HG02981 (cell line): ENCODE measurements around the gene CARMIL1.

ENCODE experiments used
- ATAC-seq: cut with Tn5 transposase; IDR thresholded peaks from one replicate; pipeline ENCODE4 v1.9.1; 2021; ENCODE audit warnings: mild to moderate bottlenecking, moderate library complexity; ENCODE audit not compliant: unreplicated experiment

Gene CARMIL1

GRCh38 chr6:25332655-25333071 is 53.5 kb downstream of the CARMIL1 start:
- peak; percentile 49 for ATAC-seq

GRCh38 chr6:25333471-25333870 is 54.3 kb downstream of the CARMIL1 start:
- ATAC-seq = no peak

- ATAC-seq = no peak
Observed at GRCh38 chr6:25334793-25335192, 55.6 kb downstream of the CARMIL1 start.

GRCh38 chr6:25336996-25337395 is 57.8 kb downstream of the CARMIL1 start:
- ATAC-seq = no peak

GRCh38 chr6:25337431-25337830 is 58.3 kb downstream of the CARMIL1 start:
- ATAC-seq = no peak

GRCh38 chr6:25340431-25341202 is 61.4 kb downstream of the CARMIL1 start:
- peak; percentile 19 for ATAC-seq

GRCh38 chr6:25341203-25341552 is 62.0 kb downstream of the CARMIL1 start:
- peak; percentile 63 for ATAC-seq

- ATAC-seq = no peak
Observed at GRCh38 chr6:25341923-25342619, 62.9 kb downstream of the CARMIL1 start.

GRCh38 chr6:25342802-25343201 is 63.6 kb downstream of the CARMIL1 start:
- no peak for ATAC-seq

GRCh38 chr6:25343984-25344383 is 64.8 kb downstream of the CARMIL1 start:
- no peak for ATAC-seq

- no peak for ATAC-seq
Observed at GRCh38 chr6:25344827-25345226, 65.7 kb downstream of the CARMIL1 start.

GRCh38 chr6:25346064-25346463 is 66.9 kb downstream of the CARMIL1 start:
- ATAC-seq = no peak

- no peak for ATAC-seq
Observed at GRCh38 chr6:25350573-25350972, 71.4 kb downstream of the CARMIL1 start.

GRCh38 chr6:25351485-25351884 is 72.3 kb downstream of the CARMIL1 start:
- ATAC-seq = no peak

- ATAC-seq = no peak
Observed at GRCh38 chr6:25352285-25352684, 73.1 kb downstream of the CARMIL1 start.

GRCh38 chr6:25354078-25354932 is 75.1 kb downstream of the CARMIL1 start:
- no peak for ATAC-seq

- ATAC-seq = no peak
Observed at GRCh38 chr6:25359191-25359861, 80.2 kb downstream of the CARMIL1 start.

GRCh38 chr6:25359891-25360290 is 80.7 kb downstream of the CARMIL1 start:
- no peak for ATAC-seq

- no peak for ATAC-seq
Observed at GRCh38 chr6:25360621-25361020, 81.4 kb downstream of the CARMIL1 start.

GRCh38 chr6:25363427-25363826 is 84.3 kb downstream of the CARMIL1 start:
- ATAC-seq = no peak

GRCh38 chr6:25365154-25365553 is 86.0 kb downstream of the CARMIL1 start:
- ATAC-seq = no peak
